Calu3 (cell line): ENCODE results near the gene FCGR3B. TPM values are rescaled to one million over a fixed set of nuclear protein-coding genes. Genes with fewer than 3 reads are reported as not detected.
"Not testable (repeated sequence)": the region's sequence is repeated elsewhere in the genome, so short reads cannot be mapped to it uniquely, and the experiment has no call there.

Experiments
- BruUV-seq: library from RNA; stranded (reverse); fragments of 400-500 nt; replicated peaks from 2 replicates; lab custom pipeline; 2021; lab: Mats Ljungman, UMichigan
- CTCF ChIA-PET: fragments of 300-600 bp; sonication (Branson Sonifier 250); formaldehyde crosslinking; loops from one replicate; lab custom pipeline; 2022; ENCODE audit warnings: antibody characterized with exemption; lab: Charles Lee
- DNase-seq: peaks from one replicate; pipeline ENCODE4 v3.0.0; 2022
- H3K27ac Mint-ChIP-seq: one replicate; pipeline ENCODE4 v1.8.0; 2022; ENCODE audit warnings: mixed read lengths; ENCODE audit not compliant: unreplicated experiment
- H3K27me3 Mint-ChIP-seq: one replicate; pipeline ENCODE4 v1.8.0; 2022; ENCODE audit warnings: mixed read lengths; ENCODE audit not compliant: unreplicated experiment
- H3K36me3 Mint-ChIP-seq: one replicate; pipeline ENCODE4 v1.8.0; 2022; ENCODE audit warnings: mild to moderate bottlenecking, moderate library complexity, mixed read lengths; ENCODE audit not compliant: insufficient read depth, unreplicated experiment
- H3K4me1 Mint-ChIP-seq: one replicate; pipeline ENCODE4 v1.8.0; 2022; ENCODE audit warnings: mild to moderate bottlenecking, low read depth, mixed read lengths; ENCODE audit not compliant: unreplicated experiment
- H3K4me3 Mint-ChIP-seq: one replicate; pipeline ENCODE4 v1.8.0; 2022; ENCODE audit warnings: mild to moderate bottlenecking, low read depth, moderate library complexity, mixed read lengths; ENCODE audit not compliant: unreplicated experiment
- H3K9me3 Mint-ChIP-seq: one replicate; pipeline ENCODE4 v1.8.0; 2022; ENCODE audit warnings: low read depth, mixed read lengths; ENCODE audit not compliant: unreplicated experiment
- intact Hi-C: fragments of 100-400 bp; cut with micrococcal nuclease; formaldehyde crosslinking; loops from one replicate; pipeline ENCODE4 v1.10.0; 2022; ENCODE audit not compliant: unreplicated experiment
- total RNA-seq: library from RNA; stranded (reverse); gene quantifications from 2 replicates; pipeline ENCODE4 v1.2.3, GENCODE V29; 2022

Gene FCGR3B
- total RNA-seq, 1 experiment from 2014 or later = not detected

DNA sequence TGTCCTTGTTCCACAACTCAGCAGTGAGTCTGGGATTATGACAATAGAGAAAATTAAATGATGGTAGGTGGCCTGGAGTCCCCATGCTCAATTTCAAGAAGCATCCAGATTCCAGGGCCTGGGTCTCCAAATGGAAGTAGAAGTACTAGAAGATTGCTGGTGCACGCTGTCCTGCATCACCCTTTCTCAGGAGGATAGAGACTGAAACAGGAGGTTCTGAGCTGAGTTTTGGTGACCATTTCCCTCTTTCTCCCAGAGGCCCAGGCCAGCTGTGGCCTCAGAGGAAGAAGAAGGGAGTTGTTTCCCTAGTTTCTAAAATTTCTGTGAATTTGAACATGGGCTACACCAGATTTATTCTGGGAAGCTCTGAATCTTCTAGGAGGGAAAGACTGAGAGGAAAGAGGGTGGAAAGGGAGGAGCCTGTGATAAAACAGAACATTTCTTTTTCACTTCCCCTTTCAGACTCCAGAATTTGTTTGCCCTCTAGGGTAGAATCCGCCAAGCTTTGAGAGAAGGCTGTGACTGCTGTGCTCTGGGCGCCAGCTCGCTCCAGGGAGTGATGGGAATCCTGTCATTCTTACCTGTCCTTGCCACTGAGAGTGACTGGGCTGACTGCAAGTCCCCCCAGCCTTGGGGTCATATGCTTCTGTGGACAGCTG is 50.0 kb downstream of the FCGR3B start:
- DNase-seq, H3K27me3 Mint-ChIP-seq, CTCF ChIA-PET, H3K9me3 Mint-ChIP-seq, H3K4me3 Mint-ChIP-seq, H3K27ac Mint-ChIP-seq, H3K36me3 Mint-ChIP-seq, intact Hi-C loops, H3K4me1 Mint-ChIP-seq, BruUV-seq: not testable (repeated sequence)

DNA sequence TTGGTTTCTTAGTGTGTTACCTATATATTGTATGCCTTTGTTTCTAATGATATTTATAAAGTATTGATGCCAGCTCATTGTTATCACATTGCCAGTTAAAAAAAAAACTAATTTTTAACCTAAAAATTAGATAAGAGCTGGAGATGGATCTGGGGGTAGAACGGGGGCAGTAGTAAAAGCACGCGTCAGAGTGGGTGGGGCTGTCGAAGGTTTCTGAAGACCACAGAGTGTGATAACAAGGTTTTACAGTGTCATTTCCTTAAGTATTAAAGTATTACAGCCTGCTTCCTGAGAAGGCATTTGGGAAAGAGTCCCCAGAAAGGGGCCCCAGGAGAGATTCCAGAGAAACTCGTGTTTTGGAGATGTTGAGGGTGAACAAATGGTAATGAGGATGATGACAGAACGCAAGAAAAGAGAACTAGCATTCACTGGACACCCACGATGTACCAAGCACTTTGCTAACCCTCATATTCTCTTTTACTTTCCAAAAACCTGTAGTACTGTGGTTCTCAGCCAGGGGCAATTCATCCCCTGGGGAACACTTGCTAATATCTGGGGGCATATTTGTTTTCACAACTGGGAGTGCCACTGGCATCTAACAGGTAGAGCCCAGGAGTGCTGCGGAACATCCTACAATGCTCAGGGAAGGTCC is 51.0 kb downstream of the FCGR3B start:
- H3K36me3 Mint-ChIP-seq, H3K4me1 Mint-ChIP-seq, H3K4me3 Mint-ChIP-seq, BruUV-seq, H3K9me3 Mint-ChIP-seq, CTCF ChIA-PET, H3K27ac Mint-ChIP-seq, DNase-seq, H3K27me3 Mint-ChIP-seq: not testable (repeated sequence)
- intact Hi-C loops = loop anchor here (10.0 kb wide), 1 partner anchor 65 kb away; no protein-coding TSS in a partner anchor

DNA sequence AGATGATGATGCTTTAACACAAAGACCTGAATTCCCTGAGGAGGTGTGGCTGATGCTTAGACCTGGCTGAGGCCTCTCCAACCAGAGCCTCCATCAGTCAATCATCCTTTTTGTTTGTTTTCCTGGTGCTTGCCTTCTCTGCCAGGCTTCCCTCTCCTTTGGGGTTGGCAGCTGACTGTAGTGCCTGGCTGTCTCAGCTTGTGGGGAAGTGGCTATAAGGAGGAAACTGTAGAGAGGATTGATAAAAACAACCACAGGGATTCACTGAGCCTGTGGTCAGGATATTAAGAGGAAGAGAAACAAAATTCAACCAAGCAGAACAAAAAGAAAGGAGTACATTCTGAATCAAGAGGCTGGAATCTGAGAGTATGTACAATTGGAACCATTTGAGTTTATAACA is 54.3 kb downstream of the FCGR3B start:
- H3K4me3 Mint-ChIP-seq, DNase-seq, H3K9me3 Mint-ChIP-seq, BruUV-seq, CTCF ChIA-PET, H3K36me3 Mint-ChIP-seq, H3K27ac Mint-ChIP-seq, H3K4me1 Mint-ChIP-seq: not testable (repeated sequence)
- intact Hi-C loops = loop anchor here (10.0 kb wide), 1 partner anchor 68 kb away; no protein-coding TSS in a partner anchor
- H3K27me3 Mint-ChIP-seq = peaks cover 13% of the 10 kb centered on the region

Other genes with a start within 250 kb of the FCGR3B start
- gene FCGR2A, start 125.7 kb downstream of the FCGR3B start, total RNA-seq = not detected in 2 replicates
- 1.3 and 1.9 TPM in 2 replicates for gene HSPA6, start 106.6 kb downstream of the FCGR3B start, total RNA-seq
- gene FCGR3A, start 81.4 kb downstream of the FCGR3B start, total RNA-seq = not detected in 2 replicates
- not detected in 2 replicates for gene FCGR2B, start 32.0 kb upstream of the FCGR3B start, total RNA-seq
- gene FCRLA, start 76.1 kb upstream of the FCGR3B start, total RNA-seq = not detected in 2 replicates
- 1.8 and 1.9 TPM in 2 replicates for gene FCRLB, start 90.4 kb upstream of the FCGR3B start, total RNA-seq
- 34.4 and 38.3 TPM in 2 replicates for gene DUSP12, start 118.6 kb upstream of the FCGR3B start, total RNA-seq
- gene ATF6, start 135.1 kb upstream of the FCGR3B start, total RNA-seq = 35.3 and 36.5 TPM in 2 replicates